ENCODE measurements around the gene LMF1.

- no peak for TF ChIP-seq CTCF (IDR thresholded peaks at IDR 0.05; ENCODE audit: low read depth, low read length)
- TF ChIP-seq EZH2phosphoT487 (IDR thresholded peaks at IDR 0.05; ENCODE audit: low read depth): no peak
Observed at GRCh38 chr16:1010815-1011214, 40.0 kb upstream of the LMF1 start.
